ENCODE measurements around the gene GPR33. TPM values are rescaled to one million over a fixed set of nuclear protein-coding genes. Genes with fewer than 3 reads are reported as not detected.

GPR33 gene
- total RNA-seq, 1 experiment from 2014 or later, result not detected

DNA sequence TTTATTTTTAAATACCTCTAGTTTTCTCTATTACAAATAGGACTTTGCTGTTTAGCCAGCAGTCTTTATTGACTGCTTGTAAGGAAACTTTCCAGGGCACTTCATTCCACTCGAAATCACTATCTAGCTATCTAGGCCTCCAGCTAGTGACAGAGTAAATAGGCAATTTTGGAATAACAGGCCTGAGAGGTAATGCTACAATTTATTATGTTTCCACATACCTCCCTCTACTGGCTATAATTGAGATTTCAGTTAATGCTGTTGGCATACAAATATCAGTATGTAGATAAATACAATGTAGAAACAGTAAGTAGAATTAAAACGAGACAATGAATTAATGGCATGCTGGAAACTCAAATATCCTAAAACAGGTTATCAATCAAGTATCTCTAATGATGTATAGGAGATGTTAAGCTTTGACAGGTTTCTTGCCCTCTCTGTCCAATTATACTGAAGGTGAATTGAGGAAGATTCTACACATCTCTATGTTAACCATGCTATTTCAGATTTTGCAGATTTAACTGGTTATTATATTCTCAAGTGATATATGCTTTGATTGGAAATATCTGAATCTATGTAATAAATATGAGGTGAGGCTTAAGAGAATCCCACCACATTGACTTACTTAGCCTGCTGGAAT, 37.7 kb downstream of the GPR33 start:
- Mint-ChIP-seq H3K4me3 (no peak overlapping the region), H3K36me3 (peaks cover 28% of the 10 kb centered on the region), H3K27me3 (ENCODE audit: low read depth) (no peaks in the 10 kb centered on the region), H3K27ac (no peak overlapping the region), H3K9me3 (no peaks in the 10 kb centered on the region), H3K4me1 (no peaks in the 10 kb centered on the region)
- TF ChIP-seq ZNF138 (CRISPR knock-in tag; conservative IDR thresholded peaks at IDR 0.05) (no peak), GABPB1 (CRISPR knock-in tag; IDR thresholded peaks at IDR 0.05) (no peak), RELA (CRISPR knock-in tag; IDR thresholded peaks at IDR 0.05; ENCODE audit: borderline replicate concordance) (no peak), SMAD4 (CRISPR knock-in tag; IDR thresholded peaks at IDR 0.05) (no peak), ETV6 (CRISPR knock-in tag; IDR thresholded peaks at IDR 0.05) (no peak), FOXJ3 (CRISPR knock-in tag; IDR thresholded peaks at IDR 0.05; ENCODE audit: borderline replicate concordance) (no peak), CBFB (CRISPR knock-in tag; IDR thresholded peaks at IDR 0.05; ENCODE audit: low read depth) (no peak), PRRX2 (CRISPR knock-in tag; IDR thresholded peaks at IDR 0.05) (no peak)
- TF ChIP-seq, protein P1, sequence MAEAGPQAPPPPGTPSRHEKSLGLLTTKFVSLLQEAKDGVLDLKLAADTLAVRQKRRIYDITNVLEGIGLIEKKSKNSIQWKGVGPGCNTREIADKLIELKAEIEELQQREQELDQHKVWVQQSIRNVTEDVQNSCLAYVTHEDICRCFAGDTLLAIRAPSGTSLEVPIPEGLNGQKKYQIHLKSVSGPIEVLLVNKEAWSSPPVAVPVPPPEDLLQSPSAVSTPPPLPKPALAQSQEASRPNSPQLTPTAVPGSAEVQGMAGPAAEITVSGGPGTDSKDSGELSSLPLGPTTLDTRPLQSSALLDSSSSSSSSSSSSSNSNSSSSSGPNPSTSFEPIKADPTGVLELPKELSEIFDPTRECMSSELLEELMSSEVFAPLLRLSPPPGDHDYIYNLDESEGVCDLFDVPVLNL (CRISPR knock-in tag; IDR thresholded peaks at IDR 0.05; ENCODE audit: borderline replicate concordance, low read depth), result no peak
- TF ChIP-seq, protein P2, sequence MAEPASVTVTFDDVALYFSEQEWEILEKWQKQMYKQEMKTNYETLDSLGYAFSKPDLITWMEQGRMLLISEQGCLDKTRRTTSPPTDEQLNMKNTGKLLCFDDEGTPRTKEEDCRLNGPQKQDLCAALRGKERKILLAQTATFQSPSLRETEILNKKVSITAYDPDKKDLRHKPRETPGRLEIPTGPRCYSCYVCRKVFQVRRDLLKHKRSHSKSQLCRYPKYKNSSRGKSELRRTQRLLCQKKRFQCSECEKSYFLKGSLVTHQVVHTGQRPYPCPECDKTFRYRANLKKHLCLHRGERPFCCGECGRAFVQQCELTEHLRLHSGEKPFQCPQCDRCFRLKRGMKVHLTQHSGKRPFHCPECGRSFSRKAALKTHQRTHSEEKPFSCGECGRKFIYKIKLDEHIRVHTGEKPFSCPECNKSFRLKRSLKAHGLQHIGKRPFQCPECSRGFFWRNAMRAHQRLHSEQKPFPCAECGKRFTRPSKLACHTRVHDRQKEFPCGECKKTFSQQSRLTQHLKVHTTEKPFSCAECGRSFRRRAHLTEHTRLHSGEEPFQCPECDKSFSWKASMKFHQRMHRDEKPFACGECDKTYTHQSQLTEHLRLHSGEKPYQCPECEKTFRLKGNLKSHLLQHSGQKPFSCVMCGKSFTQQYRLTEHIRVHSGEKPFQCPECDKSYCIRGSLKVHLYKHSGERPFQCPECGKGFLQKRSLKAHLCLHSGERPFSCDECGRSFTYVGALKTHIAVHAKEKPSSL (CRISPR knock-in tag; conservative IDR thresholded peaks at IDR 0.05), result no peak
- TF ChIP-seq, protein P3, sequence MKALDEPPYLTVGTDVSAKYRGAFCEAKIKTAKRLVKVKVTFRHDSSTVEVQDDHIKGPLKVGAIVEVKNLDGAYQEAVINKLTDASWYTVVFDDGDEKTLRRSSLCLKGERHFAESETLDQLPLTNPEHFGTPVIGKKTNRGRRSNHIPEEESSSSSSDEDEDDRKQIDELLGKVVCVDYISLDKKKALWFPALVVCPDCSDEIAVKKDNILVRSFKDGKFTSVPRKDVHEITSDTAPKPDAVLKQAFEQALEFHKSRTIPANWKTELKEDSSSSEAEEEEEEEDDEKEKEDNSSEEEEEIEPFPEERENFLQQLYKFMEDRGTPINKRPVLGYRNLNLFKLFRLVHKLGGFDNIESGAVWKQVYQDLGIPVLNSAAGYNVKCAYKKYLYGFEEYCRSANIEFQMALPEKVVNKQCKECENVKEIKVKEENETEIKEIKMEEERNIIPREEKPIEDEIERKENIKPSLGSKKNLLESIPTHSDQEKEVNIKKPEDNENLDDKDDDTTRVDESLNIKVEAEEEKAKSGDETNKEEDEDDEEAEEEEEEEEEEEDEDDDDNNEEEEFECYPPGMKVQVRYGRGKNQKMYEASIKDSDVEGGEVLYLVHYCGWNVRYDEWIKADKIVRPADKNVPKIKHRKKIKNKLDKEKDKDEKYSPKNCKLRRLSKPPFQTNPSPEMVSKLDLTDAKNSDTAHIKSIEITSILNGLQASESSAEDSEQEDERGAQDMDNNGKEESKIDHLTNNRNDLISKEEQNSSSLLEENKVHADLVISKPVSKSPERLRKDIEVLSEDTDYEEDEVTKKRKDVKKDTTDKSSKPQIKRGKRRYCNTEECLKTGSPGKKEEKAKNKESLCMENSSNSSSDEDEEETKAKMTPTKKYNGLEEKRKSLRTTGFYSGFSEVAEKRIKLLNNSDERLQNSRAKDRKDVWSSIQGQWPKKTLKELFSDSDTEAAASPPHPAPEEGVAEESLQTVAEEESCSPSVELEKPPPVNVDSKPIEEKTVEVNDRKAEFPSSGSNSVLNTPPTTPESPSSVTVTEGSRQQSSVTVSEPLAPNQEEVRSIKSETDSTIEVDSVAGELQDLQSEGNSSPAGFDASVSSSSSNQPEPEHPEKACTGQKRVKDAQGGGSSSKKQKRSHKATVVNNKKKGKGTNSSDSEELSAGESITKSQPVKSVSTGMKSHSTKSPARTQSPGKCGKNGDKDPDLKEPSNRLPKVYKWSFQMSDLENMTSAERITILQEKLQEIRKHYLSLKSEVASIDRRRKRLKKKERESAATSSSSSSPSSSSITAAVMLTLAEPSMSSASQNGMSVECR (CRISPR knock-in tag; IDR thresholded peaks at IDR 0.05; ENCODE audit: borderline replicate concordance), result no peak
- TF ChIP-seq, protein P4, sequence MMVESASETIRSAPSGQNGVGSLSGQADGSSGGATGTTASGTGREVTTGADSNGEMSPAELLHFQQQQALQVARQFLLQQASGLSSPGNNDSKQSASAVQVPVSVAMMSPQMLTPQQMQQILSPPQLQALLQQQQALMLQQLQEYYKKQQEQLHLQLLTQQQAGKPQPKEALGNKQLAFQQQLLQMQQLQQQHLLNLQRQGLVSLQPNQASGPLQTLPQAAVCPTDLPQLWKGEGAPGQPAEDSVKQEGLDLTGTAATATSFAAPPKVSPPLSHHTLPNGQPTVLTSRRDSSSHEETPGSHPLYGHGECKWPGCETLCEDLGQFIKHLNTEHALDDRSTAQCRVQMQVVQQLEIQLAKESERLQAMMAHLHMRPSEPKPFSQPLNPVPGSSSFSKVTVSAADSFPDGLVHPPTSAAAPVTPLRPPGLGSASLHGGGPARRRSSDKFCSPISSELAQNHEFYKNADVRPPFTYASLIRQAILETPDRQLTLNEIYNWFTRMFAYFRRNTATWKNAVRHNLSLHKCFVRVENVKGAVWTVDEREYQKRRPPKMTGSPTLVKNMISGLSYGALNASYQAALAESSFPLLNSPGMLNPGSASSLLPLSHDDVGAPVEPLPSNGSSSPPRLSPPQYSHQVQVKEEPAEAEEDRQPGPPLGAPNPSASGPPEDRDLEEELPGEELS (CRISPR knock-in tag; IDR thresholded peaks at IDR 0.05), result no peak
- TF ChIP-seq, protein P5, sequence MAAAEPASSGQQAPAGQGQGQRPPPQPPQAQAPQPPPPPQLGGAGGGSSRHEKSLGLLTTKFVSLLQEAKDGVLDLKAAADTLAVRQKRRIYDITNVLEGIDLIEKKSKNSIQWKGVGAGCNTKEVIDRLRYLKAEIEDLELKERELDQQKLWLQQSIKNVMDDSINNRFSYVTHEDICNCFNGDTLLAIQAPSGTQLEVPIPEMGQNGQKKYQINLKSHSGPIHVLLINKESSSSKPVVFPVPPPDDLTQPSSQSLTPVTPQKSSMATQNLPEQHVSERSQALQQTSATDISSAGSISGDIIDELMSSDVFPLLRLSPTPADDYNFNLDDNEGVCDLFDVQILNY (CRISPR knock-in tag; IDR thresholded peaks at IDR 0.05), result no peak
- POLR2A ChIA-PET, result interaction anchor here (0.6 to 0.7 kb wide), 2 partner anchors 30 to 392 kb away, joined by 3 read pairs; partner anchors contain the start of gene HEATR5A
- no peak for ATAC-seq
- DNase-seq (ENCODE audit: low spot score), result no peak
- CTCF ChIA-PET, result interaction anchor here (0.6 to 2.1 kb wide), 8 partner anchors 29 to 1110 kb away, joined by 3 to 6 read pairs (median 4); partner anchors contain the start of gene HEATR5A

DNA sequence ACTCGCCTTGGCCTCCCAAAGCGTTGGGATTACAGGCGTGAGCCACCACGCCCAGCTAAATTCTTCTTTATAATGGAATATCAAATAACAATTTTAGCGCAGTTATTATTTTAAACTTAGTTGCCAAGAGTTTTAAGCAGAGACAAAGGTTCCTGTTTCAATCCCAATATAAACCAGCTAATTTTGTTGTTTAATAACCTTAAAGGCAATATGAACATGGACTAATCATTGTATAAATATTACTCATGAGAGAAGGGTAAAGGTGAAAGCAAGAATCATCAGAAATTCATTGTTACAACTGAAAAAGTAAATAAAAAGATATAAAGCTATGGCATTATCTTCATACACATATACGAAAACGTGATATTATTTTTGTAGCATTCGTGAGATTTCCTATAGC, 38.7 kb downstream of the GPR33 start:
- Mint-ChIP-seq H3K36me3 (peaks cover 29% of the 10 kb centered on the region), H3K27me3 (ENCODE audit: low read depth) (no peaks in the 10 kb centered on the region), H3K9me3 (peaks cover under 1% of the 10 kb centered on the region; the same call in 1 of the 2 replicates), H3K4me3 (no peak overlapping the region), H3K4me1 (no peaks in the 10 kb centered on the region), H3K27ac (no peak overlapping the region)
- POLR2A ChIA-PET, result no interaction called here
- no peak for DNase-seq (ENCODE audit: low spot score)
- CTCF ChIA-PET, result interaction anchor here (1.0 to 2.1 kb wide), 5 partner anchors 29 to 1111 kb away, joined by 3 to 6 read pairs (median 5); partner anchors contain the start of gene HEATR5A
- no peak for ATAC-seq
- TF ChIP-seq, protein P6, sequence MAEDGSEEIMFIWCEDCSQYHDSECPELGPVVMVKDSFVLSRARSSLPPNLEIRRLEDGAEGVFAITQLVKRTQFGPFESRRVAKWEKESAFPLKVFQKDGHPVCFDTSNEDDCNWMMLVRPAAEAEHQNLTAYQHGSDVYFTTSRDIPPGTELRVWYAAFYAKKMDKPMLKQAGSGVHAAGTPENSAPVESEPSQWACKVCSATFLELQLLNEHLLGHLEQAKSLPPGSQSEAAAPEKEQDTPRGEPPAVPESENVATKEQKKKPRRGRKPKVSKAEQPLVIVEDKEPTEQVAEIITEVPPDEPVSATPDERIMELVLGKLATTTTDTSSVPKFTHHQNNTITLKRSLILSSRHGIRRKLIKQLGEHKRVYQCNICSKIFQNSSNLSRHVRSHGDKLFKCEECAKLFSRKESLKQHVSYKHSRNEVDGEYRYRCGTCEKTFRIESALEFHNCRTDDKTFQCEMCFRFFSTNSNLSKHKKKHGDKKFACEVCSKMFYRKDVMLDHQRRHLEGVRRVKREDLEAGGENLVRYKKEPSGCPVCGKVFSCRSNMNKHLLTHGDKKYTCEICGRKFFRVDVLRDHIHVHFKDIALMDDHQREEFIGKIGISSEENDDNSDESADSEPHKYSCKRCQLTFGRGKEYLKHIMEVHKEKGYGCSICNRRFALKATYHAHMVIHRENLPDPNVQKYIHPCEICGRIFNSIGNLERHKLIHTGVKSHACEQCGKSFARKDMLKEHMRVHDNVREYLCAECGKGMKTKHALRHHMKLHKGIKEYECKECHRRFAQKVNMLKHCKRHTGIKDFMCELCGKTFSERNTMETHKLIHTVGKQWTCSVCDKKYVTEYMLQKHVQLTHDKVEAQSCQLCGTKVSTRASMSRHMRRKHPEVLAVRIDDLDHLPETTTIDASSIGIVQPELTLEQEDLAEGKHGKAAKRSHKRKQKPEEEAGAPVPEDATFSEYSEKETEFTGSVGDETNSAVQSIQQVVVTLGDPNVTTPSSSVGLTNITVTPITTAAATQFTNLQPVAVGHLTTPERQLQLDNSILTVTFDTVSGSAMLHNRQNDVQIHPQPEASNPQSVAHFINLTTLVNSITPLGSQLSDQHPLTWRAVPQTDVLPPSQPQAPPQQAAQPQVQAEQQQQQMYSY (CRISPR knock-in tag; IDR thresholded peaks at IDR 0.05), result no peak
- no peak for TF ChIP-seq ZNF232 (CRISPR knock-in tag; IDR thresholded peaks at IDR 0.05)
- no peak for TF ChIP-seq JUN (CRISPR knock-in tag; IDR thresholded peaks at IDR 0.05)
- no peak for TF ChIP-seq SMAD4 (CRISPR knock-in tag; IDR thresholded peaks at IDR 0.05)
- no peak for TF ChIP-seq TCF7 (CRISPR knock-in tag; IDR thresholded peaks at IDR 0.05; ENCODE audit: low read depth)
- TF ChIP-seq HMGA2 (CRISPR knock-in tag; IDR thresholded peaks at IDR 0.05), result no peak
